Measurements from ENCODE around the gene FGF22.

FGF22 gene

GRCh38 chr19:639253-640160 lies at the start of gene FGF22:
Gene FGF22 (plus strand): TSS chr19:639879. CDS start chr19:639926, 47 bp downstream.
- peak; percentile 81 for DNase-seq (ENCODE audit: low read depth)
- H3K4me3 ChIP-seq (replicated peaks; ENCODE audit: low read depth, low read length): peak within 1 kb of the TSS; percentile 47
- no peak for TF ChIP-seq CTCF (IDR thresholded peaks at IDR 0.05; ENCODE audit: low read length, missing control alignments)

GRCh38 chr19:590396-590745 lies 49.3 kb upstream of the FGF22 start:
- H3K4me3 ChIP-seq (replicated peaks; ENCODE audit: low read depth, low read length): no peak overlapping the region
- TF ChIP-seq CTCF (IDR thresholded peaks at IDR 0.05; ENCODE audit: low read length, missing control alignments): no peak
- peak; percentile 42 for DNase-seq (ENCODE audit: low read depth)

- no peak overlapping the region for H3K4me3 ChIP-seq (replicated peaks; ENCODE audit: low read depth, low read length)
These were observed 49.0 kb upstream of the FGF22 start for GRCh38 chr19:590750-591098.

GRCh38 chr19:591099-591958 lies 48.4 kb upstream of the FGF22 start:
- no peak for TF ChIP-seq CTCF (IDR thresholded peaks at IDR 0.05; ENCODE audit: low read length, missing control alignments)
- no peak overlapping the region for H3K4me3 ChIP-seq (replicated peaks; ENCODE audit: low read depth, low read length)

More at GRCh38 chr19:590750-591098, 49.0 kb upstream of the FGF22 start:
- no peak for TF ChIP-seq CTCF (IDR thresholded peaks at IDR 0.05; ENCODE audit: low read length, missing control alignments)
- DNase-seq (ENCODE audit: low read depth): no peak

GRCh38 chr19:592101-592500 lies 47.6 kb upstream of the FGF22 start:
- no peak overlapping the region for H3K4me3 ChIP-seq (replicated peaks; ENCODE audit: low read depth, low read length)
- TF ChIP-seq CTCF (IDR thresholded peaks at IDR 0.05; ENCODE audit: low read length, missing control alignments): no peak
- DNase-seq (ENCODE audit: low read depth): no peak

More at GRCh38 chr19:591099-591958, 48.4 kb upstream of the FGF22 start:
- no peak for DNase-seq (ENCODE audit: low read depth)

- no peak for TF ChIP-seq CTCF (IDR thresholded peaks at IDR 0.05; ENCODE audit: low read length, missing control alignments)
- H3K4me3 ChIP-seq (replicated peaks; ENCODE audit: low read depth, low read length): no peak overlapping the region
- no peak for DNase-seq (ENCODE audit: low read depth)
These were observed 46.6 kb upstream of the FGF22 start for GRCh38 chr19:593055-593454.
